NCI-H2171 (cell line): ENCODE data around the gene GRIK2.
"Not testable (repeated sequence)": the region's sequence is repeated elsewhere in the genome, so short reads cannot be mapped to it uniquely, and the experiment has no call there.

Experiments
- DNase-seq: peaks from one replicate; lab custom pipeline; 2025; lab: John Stamatoyannopoulos, UW

Gene GRIK2

DNA sequence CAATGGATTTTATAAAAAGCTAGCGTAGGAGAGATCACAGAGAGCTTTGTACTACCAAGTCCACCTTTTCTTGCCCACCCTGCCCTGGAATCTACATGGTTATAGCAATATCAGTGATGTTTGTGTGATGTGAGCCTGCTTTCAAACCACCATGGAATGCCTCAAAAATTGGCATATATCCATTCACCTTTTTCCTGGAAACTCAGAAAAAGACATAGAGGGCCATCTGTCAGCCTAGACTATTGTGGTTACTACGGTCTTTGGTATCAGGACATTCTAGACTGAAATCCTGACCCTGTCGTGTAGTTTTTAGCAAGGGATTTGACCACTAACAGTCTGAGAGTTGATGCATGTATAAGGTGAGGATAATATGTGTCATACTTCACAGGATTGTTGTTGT is 239.6 kb downstream of the GRIK2 start:
- no peak for DNase-seq

DNA sequence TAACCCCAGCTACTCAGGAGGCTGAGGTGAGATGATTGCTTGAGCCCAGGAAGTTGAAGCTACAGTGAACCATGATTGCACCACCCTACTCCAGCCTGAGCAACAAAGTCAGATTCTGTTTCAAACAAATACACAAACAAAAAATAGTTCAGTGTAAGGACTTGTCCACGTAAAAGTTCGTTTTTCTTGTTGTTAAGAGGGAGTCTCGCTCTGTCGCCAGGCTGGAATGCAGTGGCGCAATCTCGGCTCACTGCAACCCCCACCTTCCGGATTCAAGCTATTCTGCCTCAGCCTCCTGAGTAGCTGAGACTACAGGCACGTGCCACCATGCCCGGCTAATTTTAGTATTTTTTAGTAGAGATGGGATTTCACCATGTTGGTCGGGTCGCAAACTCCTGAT is 245.4 kb downstream of the GRIK2 start:
- DNase-seq = not testable (repeated sequence)

DNA sequence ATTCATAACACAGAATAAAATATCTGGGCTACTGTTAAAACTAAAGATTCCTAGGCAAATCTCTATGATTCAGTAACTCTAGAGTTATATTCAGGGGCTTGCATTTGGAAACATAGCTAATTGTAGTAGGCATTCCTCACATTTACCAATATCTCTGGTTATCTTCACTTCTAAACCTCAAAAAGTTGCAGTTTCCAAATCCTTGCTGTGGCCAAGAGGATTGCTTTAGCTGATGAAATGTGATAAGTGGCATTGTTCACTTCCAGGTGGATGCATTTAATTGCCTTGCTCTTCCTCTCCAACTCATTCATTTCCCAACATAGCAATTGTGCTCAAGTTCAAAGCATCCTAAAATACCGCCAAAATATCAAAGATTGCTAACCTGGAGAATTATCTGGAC is 246.6 kb downstream of the GRIK2 start:
- DNase-seq = no peak

DNA sequence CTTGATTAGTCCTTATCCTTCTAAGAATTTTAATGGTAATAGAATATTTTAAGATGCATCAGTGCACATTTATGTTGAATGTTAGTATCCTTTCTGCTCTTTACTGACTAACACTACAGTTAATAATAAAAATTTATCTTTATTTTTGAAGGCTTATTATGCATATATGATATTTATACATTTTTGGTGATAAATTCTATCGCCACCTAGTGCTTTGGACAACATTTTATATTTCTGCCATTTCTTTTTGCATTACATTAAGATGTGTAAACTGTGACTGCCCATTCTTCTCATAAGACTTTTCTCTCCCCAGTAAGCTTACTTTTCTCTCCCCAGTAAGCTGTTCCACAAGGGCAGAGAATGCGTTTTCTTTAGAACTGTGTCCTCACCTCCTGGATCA is 252.3 kb downstream of the GRIK2 start:
- DNase-seq = no peak

DNA sequence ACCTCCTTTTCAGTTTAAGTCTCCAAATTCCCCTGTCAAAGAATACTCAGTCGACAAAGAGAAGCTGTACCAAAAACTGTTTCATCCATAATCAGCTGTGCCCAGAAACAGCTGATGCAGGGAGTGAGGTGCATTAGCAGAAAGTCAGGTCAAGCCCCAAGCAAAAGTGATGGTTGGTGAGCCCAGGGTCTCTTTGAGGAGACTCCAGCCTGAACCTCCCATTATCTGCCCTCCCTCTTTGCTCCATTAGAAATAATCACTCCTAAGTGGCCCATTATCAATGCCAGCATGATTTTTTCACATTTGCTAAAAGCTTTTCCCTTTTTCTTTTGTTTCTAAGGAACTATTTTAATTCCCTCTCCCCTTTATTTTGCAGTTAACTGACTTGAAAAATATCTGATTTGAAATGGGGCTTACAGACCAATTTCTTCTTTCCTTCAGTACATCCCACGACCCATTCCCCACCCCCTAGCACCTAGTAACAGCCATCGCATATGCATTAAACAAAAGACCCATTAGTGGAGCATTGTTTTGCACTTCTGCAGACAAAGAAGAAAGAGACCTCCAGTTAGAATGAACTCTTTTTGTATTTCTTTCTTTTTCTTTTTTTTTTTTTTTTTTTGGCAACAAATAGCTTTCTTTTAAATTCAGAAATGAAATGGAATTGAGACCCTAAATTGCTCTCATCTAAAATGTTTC is 257.0 kb downstream of the GRIK2 start:
- DNase-seq = no peak

DNA sequence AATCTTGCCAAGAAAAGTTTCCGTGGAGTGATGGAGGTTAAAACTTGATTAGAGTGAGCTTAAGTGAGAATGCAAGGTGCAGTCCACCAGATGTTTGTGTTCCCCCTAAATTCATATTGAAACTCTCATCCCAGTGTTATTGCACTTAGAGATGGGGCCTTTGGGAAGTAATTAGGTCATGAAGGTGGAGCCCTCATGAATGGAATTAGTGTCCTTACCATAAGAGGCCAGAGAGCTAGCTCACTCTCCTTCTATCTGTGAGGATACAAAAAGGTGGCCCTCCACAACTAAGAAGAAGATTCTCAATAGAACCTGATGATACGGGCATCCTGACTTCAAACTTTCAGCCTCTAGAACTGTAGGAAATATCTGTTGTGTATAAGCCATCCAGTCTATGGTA is 258.6 kb downstream of the GRIK2 start:
- DNase-seq = no peak

DNA sequence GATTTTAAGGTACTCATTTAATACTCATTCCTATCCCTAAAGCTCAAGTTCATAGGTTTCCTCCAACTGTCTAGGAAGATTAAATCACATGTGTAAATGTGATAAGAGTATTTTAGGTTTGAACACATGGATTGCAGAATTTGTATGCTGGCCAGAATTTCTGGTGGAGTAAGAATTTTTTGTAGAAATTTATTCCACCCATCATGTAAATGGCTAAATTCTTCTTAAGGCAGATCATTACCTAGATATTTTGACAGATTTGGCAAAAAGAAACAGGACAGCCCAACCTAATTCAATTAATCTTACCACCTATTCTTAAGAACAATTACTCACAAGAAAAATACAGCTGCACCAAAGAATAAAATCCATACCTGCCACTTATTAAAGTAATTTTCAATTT is 261.6 kb downstream of the GRIK2 start:
- DNase-seq = no peak

DNA sequence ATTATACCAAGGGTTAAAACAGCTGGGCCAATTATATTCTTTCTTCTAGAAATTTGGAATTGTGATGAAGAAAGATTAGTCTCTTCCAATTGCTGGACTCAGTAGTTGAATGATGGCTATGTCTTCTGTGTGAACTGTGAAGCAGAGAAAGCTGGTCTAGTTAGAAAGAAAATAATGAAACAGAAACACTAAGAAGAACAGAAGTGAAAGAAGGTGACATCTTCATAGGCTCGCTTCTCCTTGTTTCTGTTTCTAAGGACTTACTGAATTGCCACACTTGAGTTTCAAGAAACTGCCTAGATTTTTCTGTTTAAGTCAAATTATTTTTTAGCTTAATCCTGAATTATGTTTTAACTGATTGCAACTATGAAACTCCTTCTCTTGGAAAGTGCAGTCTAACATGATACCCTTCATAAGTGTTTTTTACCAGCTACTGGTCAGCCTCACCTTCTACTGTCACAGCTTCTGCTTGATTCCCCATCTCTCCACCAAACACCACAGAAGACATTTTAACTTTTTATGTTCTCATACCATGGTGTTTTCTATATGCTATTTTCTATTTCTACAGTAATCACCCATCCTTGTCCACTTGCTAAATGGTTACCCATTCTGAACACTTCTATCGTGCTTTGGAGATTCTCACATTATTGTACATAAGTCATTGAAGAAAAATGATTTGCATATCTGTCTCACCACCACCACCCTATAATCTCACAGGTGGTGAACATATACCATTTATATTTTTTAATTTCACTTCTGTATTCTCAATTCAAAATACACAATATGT is 268.8 kb downstream of the GRIK2 start:
- DNase-seq = no peak

DNA sequence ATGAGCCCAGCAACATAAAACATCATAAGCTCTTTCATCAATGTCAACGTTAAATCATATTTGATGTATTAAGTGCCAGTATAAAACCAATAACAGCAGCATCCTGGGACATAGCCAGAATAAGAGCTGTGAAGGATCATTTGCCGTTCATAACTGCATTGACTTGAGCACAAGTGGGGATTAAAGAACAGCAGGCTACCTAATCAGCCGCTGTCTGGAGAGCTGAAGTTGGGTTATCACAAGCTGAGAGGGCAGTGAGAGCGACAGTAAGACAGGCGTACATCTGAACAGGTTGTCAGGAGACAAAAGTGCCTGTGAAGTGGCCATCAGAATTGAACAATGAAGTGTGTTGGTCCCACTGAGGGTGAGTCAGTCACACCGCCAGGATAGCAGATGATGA is 269.6 kb downstream of the GRIK2 start:
- DNase-seq = no peak

DNA sequence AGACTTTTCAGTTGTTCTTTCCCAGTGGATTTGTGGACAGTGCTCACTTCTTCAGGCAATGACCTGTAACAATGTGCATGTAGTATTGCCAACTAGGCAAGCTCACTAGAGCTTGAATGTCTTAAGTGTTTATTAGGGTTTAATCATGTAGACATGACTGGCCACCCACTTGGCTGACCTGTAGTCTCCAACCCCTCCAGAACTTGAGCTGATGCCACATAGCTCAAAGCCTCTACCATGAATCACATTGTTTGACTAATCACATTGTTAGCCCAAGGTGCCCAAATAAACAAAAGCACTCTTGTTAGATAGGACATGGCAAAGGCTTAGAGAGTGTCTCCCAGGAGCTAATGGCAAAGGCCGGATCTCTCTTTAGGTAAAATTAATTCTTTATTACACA is 272.7 kb downstream of the GRIK2 start:
- no peak for DNase-seq

DNA sequence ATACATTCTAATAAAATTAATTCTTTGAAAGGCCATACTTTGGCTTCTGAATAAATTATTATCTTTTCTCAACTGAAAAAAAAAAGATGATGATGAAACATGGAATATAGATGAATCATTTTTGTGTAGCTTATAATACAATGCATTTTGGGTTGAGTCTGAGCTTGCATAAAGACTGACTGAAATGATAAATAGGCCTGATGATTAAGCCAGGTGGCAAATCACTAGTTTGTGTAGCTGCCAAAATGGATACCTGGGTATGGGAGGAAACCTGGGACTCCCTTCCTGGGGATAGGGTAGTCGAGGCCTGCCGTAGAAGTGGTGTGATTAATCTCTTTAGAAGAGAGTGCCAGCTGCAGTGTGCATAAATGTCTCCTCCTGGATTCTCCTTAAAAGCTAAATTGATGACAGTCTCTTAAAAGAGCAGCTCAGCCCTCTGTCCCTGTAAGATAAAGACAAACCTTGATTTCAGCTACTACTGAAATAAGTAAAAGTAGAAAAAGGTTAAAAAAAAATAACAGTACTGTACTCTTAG is 275.1 kb downstream of the GRIK2 start:
- DNase-seq = peak; percentile 41

DNA sequence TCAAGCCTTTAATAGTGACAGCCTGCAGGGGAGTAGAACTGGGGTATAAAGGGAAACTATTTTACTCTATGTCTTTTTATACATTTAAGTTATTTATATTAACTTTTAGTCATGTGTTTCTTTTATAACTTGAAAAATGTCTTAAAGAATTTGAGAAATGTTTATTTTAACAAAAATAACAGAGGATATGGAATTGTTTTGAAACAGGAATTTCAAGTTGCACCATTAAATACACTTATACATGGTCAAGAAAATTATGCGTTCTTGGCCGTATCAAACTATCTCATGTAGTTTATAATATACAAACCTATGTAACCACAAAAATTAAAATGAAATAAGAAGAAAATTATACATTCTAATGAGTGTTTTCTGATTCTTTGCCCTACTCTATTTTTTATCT is 282.7 kb downstream of the GRIK2 start:
- no peak for DNase-seq

DNA sequence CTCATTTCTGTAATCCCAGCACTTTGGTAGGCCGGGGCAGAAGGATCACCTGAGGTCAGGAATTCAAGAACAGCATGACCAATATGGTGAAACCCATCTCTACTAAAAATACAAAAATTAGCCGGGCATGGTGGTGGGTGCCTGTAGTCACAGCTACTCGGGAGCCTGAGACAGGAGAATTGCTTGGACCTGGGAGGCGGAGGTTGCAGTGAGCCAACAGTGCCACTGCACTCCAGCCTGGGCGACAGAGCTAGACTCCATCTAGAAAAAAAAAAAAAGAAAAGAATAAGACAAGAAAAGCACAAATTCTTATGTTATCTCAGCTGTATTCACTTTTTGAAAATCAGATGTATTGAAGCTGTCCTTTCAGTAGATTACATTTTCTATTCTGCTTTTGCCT is 289.4 kb downstream of the GRIK2 start:
- DNase-seq = no peak

DNA sequence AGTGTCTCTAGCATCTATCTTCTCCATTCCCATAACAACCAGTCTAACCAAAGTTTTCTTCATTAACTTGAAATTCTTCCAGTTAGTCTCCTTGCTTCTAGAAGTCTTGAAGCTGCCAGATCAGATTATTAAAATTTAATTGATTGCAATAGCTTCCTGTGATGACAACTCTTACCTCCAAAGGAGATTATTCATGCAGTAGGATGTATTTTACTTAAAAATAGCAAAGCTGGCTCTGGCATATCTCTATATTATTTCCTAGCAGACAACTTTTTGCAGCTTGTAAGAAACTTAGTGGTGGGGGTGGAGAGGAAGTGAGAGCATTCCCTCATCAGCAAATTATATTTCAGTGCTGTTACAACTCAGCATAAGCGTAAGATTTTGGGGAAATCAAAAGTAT is 290.4 kb downstream of the GRIK2 start:
- DNase-seq = no peak

DNA sequence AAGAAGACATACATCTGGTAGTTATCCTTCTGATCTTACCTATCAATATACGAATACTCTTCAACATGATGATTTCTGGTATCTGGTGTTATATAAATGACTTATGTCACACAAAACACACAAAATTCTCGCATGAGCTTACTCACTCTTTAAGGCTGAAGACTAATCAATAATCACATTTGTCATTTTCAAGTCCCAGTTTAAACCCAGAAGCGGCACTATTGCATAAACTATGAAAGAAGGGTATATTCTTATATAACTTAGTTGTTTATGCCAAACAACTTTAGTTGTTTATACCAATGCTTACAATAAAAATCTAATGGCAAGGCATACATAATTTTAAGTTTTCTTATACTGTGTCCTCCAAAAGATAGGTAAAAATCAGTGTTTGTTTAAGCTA is 293.1 kb downstream of the GRIK2 start:
- DNase-seq = no peak

DNA sequence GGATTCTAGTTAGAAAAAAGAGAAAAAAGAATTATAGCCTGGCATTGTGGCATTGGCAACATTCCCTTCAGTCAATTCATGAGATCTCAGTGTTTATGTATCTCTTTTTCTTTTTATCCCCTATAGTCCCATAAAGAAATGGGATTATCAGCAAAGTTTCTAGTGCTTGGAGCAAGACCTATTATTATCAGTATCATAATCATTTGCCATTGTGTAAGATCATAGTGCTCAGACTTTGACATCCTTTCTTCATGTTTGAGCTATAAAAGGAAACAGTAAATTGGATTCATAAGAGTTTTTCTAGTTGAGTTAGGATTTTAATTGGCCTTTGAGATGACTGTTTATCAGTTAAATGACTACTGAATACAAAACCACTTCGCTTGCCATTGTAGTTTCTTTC is 295.6 kb downstream of the GRIK2 start:
- DNase-seq = no peak

DNA sequence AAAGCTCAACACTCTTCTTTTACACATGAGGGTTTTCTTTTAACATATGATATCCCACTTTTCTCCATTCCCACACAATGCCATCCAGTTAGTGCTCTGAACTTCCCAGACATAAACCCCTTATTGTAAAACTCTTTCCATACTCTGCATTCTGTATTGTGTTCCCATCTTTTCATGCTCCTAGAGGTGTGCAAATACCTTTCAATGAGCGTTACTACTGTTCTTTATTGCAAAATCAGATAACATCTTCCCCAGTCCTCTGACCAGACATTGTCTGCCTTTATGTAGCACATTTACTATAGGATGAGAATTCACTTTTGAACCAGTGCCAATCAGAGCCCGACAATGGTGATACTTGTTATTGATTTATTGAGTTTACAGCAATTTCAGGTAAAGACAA is 296.2 kb downstream of the GRIK2 start:
- DNase-seq = no peak

DNA sequence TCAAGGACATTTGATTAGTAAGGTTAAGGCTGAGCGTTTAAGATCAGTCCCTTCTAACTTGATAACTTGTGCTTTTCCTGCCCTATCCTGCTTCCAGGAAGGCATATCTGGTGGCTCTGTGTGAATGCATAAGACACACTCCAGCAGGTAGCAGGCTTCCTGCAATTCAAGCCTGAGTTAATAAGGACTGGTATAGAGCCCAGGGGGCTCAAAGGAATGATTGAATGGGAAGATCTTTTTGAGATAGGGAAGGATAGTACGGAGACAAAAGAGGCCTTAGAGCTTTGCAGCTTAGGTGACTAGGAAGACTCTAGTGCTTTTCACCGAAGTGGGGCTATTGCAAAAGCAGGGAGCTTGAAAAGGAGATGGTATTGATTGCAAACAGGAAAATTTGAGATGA is 307.1 kb downstream of the GRIK2 start:
- DNase-seq = no peak

DNA sequence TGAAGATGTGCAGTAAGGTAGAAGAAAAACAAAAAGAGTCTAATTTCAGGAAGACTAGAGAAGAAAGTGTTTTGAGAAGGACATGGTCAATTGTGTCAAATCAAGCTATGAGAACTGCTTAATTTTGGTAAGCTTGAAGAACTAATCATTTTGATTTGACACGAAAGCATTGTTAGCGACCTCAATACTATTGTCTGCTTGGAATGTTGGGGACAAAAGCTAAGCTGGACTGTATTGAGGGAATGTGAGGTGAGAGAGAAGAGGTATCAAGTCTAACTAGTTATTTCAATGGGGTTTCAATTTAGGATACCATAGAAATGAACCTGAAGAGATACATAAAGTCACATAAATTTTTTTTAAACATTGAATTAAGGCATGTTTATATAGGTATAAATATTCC is 309.8 kb downstream of the GRIK2 start:
- DNase-seq = no peak

DNA sequence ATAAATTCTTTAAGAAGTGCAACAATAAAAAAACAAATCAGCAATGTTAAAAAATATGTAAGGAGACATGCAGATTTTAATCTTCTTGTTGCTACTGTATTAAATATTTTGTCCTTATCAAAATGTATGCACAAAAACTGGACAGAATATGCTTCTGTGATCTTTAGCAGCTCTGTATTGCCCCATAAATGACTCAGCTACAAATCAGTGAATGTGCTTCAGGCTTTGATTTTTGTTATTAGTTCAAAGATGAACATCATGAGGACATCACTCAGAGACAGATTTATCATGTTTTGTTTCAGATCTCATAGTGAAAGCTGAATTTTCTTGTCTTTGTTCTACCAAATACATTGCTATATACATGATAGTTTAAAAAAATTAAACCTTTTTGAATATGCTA is 312.4 kb downstream of the GRIK2 start:
- no peak for DNase-seq

DNA sequence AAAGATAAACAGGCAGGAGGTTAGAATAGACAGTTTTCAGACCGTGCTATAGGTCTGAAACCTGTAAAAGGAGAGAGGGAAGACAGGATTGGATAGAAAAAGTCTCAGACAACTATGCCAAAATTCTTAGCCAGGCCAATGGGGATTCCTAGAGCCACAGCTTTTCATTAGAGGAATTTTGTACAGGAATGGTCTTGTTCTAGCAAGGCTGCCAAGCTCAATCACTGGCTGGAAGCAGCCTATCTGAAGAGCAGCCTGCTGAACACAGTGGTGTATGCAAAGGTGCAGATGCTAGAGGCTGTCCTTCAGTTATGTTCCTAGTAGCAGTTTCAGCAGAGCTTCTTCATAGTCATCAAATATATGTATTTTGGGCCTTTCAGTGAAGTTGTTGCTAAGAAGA is 313.1 kb downstream of the GRIK2 start:
- no peak for DNase-seq

DNA sequence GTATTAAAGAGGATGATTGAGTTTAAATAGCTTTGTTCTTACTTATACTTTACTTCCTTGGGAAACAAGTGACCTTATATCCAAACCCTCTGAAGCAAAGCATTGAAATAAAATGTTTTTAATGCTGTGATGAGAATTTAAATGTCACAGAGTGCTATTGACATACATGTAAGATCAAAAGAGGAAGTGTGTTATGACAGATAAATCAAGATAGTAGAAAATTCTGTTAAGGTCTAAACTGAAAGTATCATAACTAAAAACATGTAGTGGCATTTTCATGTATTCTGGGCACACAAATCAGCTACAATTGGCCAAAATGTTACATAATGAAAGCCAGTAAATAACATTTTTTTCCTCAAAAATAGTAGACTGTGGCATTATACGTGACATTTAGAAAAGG is 318.0 kb downstream of the GRIK2 start:
- no peak for DNase-seq

DNA sequence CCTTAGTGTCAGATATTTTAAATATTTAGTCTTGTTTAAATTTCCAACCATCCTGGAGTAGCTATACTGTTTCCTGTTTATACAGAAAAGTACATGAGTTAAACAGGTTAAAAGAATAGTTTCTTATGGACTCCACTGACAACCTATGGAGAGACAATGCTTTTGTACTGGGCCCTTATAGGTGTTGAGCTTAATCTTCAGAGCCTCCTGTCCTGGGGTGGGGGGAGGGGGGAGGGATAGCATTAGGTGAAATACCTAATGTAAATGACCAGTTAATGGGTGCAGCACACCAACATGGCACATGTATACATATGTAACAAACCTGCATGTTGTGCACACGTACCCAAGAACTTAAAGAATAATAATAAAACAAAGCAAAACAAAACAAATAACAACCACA is 322.9 kb downstream of the GRIK2 start:
- DNase-seq = no peak

DNA sequence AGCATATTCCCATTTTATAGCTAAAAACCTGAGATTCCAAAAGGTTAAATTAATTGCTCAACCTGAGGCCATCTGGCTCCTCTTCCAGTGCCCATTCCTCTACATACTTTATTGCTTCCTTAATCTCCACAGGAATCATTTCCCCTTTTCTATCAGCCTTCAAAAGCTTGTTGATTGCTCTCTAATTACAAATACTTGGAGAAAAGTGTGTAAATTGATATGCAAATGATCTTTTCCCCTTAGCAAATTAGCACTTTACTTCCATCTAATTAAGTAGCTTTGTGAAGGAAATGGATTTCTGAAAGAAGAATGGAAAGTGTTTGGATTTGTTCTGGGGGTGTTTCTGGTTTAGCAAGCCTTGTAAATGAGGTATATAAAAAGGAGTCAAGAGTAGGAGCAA is 323.3 kb downstream of the GRIK2 start:
- DNase-seq = no peak
